Breast epithelium (tissue), 4 donors: ENCODE results near the gene KCNK2. TPM values are rescaled to one million over a fixed set of nuclear protein-coding genes. Genes with fewer than 3 reads are reported as not detected.
A peak's percentile ranks its signal among the peaks of the same experiment; 100 is the strongest.

Experiments used
- DNase-seq, 2 donors: peaks; one replicate each; pipeline ENCODE4 v3.0.0-alpha.2; 2019; ENCODE audit warnings: low spot score in 2 of 2
- H3K27ac ChIP-seq, 2 donors: fragments of 200-600 bp; sonication (generic) in 1 of 2; one replicate each; pipeline ENCODE4 v1.5.1; 2016 to 2019; ENCODE audit warnings: mild to moderate bottlenecking in 1 of 2
- H3K27me3 ChIP-seq, 2 donors: fragments of 200-600 bp; sonication (generic) in 1 of 2; one replicate each; pipeline versions ENCODE4 v1.5.1 to v1.6.0; 2017 to 2019; ENCODE audit warnings: control low read depth in 1 of 2, mild to moderate bottlenecking in 1 of 2
- H3K36me3 ChIP-seq: fragments of 200-600 bp; one replicate; pipeline ENCODE4 v1.5.1; 2019
- H3K4me1 ChIP-seq, 2 donors: fragments of 200-600 bp; sonication (generic); one replicate each; pipeline ENCODE4 v1.5.1; 2016 to 2019; ENCODE audit warnings: control low read depth in 1 of 2
- H3K4me3 ChIP-seq, 3 donors: fragments of 200-600 bp; sonication (generic); 1 replicate in 2 of 3; 2 replicates in 1 of 3; pipeline ENCODE4 v1.5.1; 2016 to 2019; ENCODE audit warnings: mild to moderate bottlenecking in 3 of 3, moderate library complexity in 2 of 3
- H3K9me3 ChIP-seq, 2 donors: fragments of 200-600 bp; sonication (generic) in 1 of 2; one replicate each; pipeline ENCODE4 v1.5.1; 2016 to 2019; ENCODE audit warnings: control low read depth in 1 of 2
- POLR2A ChIP-seq: fragments of 450-650 bp; IDR thresholded peaks from one replicate; pipeline ENCODE4 v1.6.1; 2016; ENCODE audit warnings: antibody characterized with exemption, mild to moderate bottlenecking, moderate library complexity
- POLR2AphosphoS5 ChIP-seq, 3 donors: sonication (generic); formaldehyde crosslinking; IDR thresholded peaks; one replicate each; pipeline ENCODE4 v1.6.1; 2017; ENCODE audit warnings: antibody characterized with exemption in 3 of 3
- intact Hi-C: fragments of 100-400 bp; cut with DNase I; formaldehyde crosslinking; loops from one replicate; pipeline ENCODE4 v1.15.1; 2023; ENCODE audit warnings: low total_unique reads
- total RNA-seq, 3 donors: library from RNA; depleted of rRNA; stranded (reverse); fragments of >200 nt; gene quantifications; one replicate each; pipeline ENCODE4 v1.1.0, GENCODE V29; 2016
- TF ChIP-seq, protein P1 (sequence below), 3 donors: fragments of 450-650 bp; IDR thresholded peaks; one replicate each; pipeline ENCODE4 v1.5.1; 2016 to 2017; ENCODE audit warnings: antibody characterized with exemption in 3 of 3, mild to moderate bottlenecking in 3 of 3, moderate library complexity in 3 of 3

The KCNK2 gene
- total RNA-seq, 3 donors from 2014 or later = 12.1 to 23.6 (median 12.5) TPM

GRCh38 chr1:215045698-215046308 lies 36.7 kb upstream of the KCNK2 start:
- no peaks in the 10 kb centered on the region for H3K27me3 ChIP-seq
- intact Hi-C loops = no loop called here

GRCh38 chr1:215052256-215053015 lies 30.1 kb upstream of the KCNK2 start:
- no peaks in the 10 kb centered on the region for H3K9me3 ChIP-seq
- no peak overlapping the region for H3K4me3 ChIP-seq
- H3K27ac ChIP-seq = no peak overlapping the region
- no peaks in the 10 kb centered on the region for H3K4me1 ChIP-seq
- H3K36me3 ChIP-seq = no peaks in the 10 kb centered on the region
- intact Hi-C loops = no loop called here
- TF ChIP-seq, protein P1, sequence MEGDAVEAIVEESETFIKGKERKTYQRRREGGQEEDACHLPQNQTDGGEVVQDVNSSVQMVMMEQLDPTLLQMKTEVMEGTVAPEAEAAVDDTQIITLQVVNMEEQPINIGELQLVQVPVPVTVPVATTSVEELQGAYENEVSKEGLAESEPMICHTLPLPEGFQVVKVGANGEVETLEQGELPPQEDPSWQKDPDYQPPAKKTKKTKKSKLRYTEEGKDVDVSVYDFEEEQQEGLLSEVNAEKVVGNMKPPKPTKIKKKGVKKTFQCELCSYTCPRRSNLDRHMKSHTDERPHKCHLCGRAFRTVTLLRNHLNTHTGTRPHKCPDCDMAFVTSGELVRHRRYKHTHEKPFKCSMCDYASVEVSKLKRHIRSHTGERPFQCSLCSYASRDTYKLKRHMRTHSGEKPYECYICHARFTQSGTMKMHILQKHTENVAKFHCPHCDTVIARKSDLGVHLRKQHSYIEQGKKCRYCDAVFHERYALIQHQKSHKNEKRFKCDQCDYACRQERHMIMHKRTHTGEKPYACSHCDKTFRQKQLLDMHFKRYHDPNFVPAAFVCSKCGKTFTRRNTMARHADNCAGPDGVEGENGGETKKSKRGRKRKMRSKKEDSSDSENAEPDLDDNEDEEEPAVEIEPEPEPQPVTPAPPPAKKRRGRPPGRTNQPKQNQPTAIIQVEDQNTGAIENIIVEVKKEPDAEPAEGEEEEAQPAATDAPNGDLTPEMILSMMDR (IDR thresholded peaks at IDR 0.05) = no peak
- TF ChIP-seq POLR2AphosphoS5 (IDR thresholded peaks at IDR 0.05) = no peak
- no peak for TF ChIP-seq POLR2A
- H3K27me3 ChIP-seq = no peaks in the 10 kb centered on the region
- DNase-seq = no peak

More at GRCh38 chr1:215045698-215046308, 36.7 kb upstream of the KCNK2 start:
- H3K27ac ChIP-seq = no peak overlapping the region
- no peaks in the 10 kb centered on the region for H3K9me3 ChIP-seq
- DNase-seq = no peak
- no peak for TF ChIP-seq POLR2AphosphoS5 (IDR thresholded peaks at IDR 0.05)
- TF ChIP-seq, protein P1 (IDR thresholded peaks at IDR 0.05) = no peak
- TF ChIP-seq POLR2A = no peak
- no peaks in the 10 kb centered on the region for H3K4me1 ChIP-seq
- H3K36me3 ChIP-seq = no peaks in the 10 kb centered on the region
- H3K4me3 ChIP-seq = no peak overlapping the region

DNA sequence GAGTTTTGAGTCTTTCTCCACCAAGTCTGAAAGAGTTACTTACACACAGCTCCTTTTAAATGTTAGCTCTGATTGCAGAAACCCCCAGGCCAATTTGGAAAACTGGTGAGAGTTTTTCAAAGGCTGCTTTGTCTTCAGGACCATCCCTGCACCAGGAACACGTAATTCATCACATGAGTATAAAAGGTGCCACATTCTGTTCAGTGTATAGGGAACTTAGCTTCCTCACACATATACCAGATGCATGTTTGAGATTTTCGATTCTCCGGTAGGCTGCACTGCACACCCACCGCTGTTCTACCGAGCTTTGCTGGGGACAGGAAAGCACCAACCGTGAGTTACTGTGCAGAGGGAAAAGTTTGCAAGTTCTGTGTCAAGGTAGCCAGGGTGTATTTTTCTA lies 28.3 kb upstream of the KCNK2 start:
- intact Hi-C loops = no loop called here
- Histone ChIP-seq H3K4me3 (no peak overlapping the region), H3K27ac (no peak overlapping the region), H3K27me3 (no peaks in the 10 kb centered on the region), H3K9me3 (no peaks in the 10 kb centered on the region), H3K4me1 (peaks cover 0 to under 1% of the 10 kb centered on the region in 2 donors), H3K36me3 (no peaks in the 10 kb centered on the region)
- no peak for DNase-seq
- TF ChIP-seq, protein P1 (IDR thresholded peaks at IDR 0.05) = no peak
- TF ChIP-seq POLR2AphosphoS5 (IDR thresholded peaks at IDR 0.05) = no peak
- TF ChIP-seq POLR2A = no peak

GRCh38 chr1:215055281-215055935 lies 27.1 kb upstream of the KCNK2 start:
- intact Hi-C loops = no loop called here
- no peaks in the 10 kb centered on the region for H3K9me3 ChIP-seq
- H3K4me1 ChIP-seq = peaks cover 0 to 7% of the 10 kb centered on the region in 2 donors
- H3K36me3 ChIP-seq = no peaks in the 10 kb centered on the region
- H3K27ac ChIP-seq = peak overlapping the region in 1 of 2 donors; percentile 50
- no peaks in the 10 kb centered on the region for H3K27me3 ChIP-seq
- TF ChIP-seq, protein P1 (IDR thresholded peaks at IDR 0.05) = no peak
- no peak for TF ChIP-seq POLR2A
- no peak for TF ChIP-seq POLR2AphosphoS5 (IDR thresholded peaks at IDR 0.05)
- no peak overlapping the region for H3K4me3 ChIP-seq
- no peak for DNase-seq

DNA sequence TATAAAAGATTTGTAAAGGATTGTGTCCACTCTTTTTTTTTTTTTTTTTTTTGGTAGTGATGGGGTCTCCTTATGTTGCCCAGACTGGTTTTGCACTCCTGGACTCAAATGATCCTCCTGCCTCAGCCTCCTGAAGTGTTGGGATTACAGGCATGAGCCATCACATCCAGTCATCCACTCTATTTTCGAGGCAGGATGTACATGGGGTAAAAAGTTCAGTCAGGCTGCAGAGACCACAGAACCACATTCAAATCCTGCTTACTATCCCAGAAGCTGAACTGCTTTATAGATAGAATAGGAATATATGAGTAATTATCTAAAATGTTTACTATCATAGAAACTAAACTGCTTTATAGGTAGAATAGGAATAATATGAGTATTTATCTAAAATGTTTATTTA lies 26.0 kb upstream of the KCNK2 start:
- no peak for DNase-seq
- no peaks in the 10 kb centered on the region for H3K36me3 ChIP-seq
- no peaks in the 10 kb centered on the region for H3K9me3 ChIP-seq
- H3K4me1 ChIP-seq = peaks cover 0 to 7% of the 10 kb centered on the region in 2 donors
- intact Hi-C loops = no loop called here
- H3K4me3 ChIP-seq = no peak overlapping the region
- H3K27ac ChIP-seq = no peak overlapping the region
- no peaks in the 10 kb centered on the region for H3K27me3 ChIP-seq
- TF ChIP-seq, protein P1 (IDR thresholded peaks at IDR 0.05) = no peak
- TF ChIP-seq POLR2A = no peak
- TF ChIP-seq POLR2AphosphoS5 (IDR thresholded peaks at IDR 0.05) = no peak
